Dermis microvascular lymphatic vessel endothelial cell (primary cell): ENCODE results near the gene HOXC12. TPM values are rescaled to one million over a fixed set of nuclear protein-coding genes. Genes with fewer than 3 reads are reported as not detected.

Source experiments
- DNase-seq, 2 donors: peaks; one replicate each; pipeline versions ENCODE4 v3.0.0 to v3.0.0-alpha.2; 2010; ENCODE audit warnings: low read depth in 2 of 2
- total RNA-seq: library from RNA; depleted of rRNA; stranded (reverse); fragments of >200 nt; gene quantifications from 2 replicates; pipeline ENCODE4 v1.2.1, GENCODE V29; 2014

HOXC12 gene
- total RNA-seq, 1 donor from 2014 or later, result not detected

DNA sequence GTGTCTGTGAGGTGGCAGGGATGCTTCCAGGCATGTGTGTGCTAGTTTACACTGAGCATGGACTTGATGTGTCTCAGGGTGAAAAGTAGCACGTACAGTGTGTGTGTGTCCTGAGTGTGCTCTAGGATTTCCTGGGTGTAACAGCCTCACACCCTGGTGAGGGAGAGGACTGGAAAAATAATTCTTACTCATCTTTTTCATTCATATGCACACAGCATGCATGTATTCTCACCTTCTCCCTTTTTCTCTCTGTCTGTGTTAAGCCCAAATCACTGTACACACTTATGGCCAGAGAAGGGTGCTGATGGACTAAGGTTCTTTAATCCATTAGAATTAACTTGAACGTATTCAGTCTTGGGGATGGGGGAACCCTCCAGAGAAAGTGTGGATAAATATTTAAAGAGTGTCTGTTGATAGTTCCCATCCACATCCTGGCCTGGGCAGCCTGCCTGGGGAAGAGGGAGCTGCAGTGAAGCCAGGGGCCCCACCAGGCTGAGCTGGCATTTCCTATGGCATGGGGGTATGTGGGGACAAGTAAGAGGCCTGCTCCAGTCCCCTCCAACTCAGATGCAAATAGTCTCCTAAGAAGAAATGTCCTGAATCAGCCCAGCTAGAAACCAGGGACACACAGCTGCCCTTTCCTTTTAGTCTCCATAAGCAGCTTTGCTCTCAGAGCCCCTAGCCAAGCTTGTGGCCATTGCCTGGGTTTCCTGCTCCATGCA is 53.0 kb downstream of the HOXC12 start:
- no peak for DNase-seq

DNA sequence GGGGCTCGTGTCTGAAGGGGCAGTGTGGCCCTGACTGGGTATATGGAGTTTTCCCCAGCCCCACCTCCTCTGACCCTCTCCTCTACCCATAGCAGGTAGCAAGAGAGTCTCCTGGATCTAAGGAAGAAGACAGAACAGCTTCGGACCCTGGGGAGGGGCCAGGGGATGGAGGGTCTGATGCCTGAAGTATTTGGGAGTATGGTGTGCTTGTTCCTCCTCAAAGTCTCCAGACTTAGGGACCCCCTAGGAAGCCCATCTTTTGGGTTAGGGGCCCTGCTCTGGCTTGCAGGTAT is 53.5 kb downstream of the HOXC12 start:
- no peak for DNase-seq

Other genes starting within 250 kb of the HOXC12 start
- 44.9 and 72.6 TPM in 2 replicates for gene CALCOCO1, start 227.5 kb upstream of the HOXC12 start, total RNA-seq
- not detected in 2 replicates for gene CISTR, start 202.9 kb upstream of the HOXC12 start, total RNA-seq
- not detected in 2 replicates for gene HOXC13, start 16.1 kb upstream of the HOXC12 start, total RNA-seq
- gene HOXC11, start 18.2 kb downstream of the HOXC12 start, total RNA-seq, result not detected in 2 replicates
- gene HOTAIR, start 20.1 kb downstream of the HOXC12 start, total RNA-seq, result not detected in 2 replicates
- gene HOXC10, start 30.2 kb downstream of the HOXC12 start, total RNA-seq, result not detected in 2 replicates
- gene HOXC9, start 45.3 kb downstream of the HOXC12 start, total RNA-seq, result 0.13 and 1.3 TPM in 2 replicates
- gene HOXC8, start 54.1 kb downstream of the HOXC12 start, total RNA-seq, result not detected in 2 replicates
- gene HOXC6, start 73.5 kb downstream of the HOXC12 start, total RNA-seq, result 0.13 TPM in 1 of 2 replicates, not detected in the other
- not detected in 2 replicates for gene HOXC5, start 78.1 kb downstream of the HOXC12 start, total RNA-seq
- gene HOXC4, start 98.9 kb downstream of the HOXC12 start, total RNA-seq, result not detected in 2 replicates
- gene SMUG1, start 234.1 kb downstream of the HOXC12 start, total RNA-seq, result 16.2 and 17.5 TPM in 2 replicates